Activated naive CD8-positive, alpha-beta T cell treated with anti-CD3 and anti-CD28 coated beads, Interleukin-2, amount 50 U/mL, for 16 hours (primary cell): ENCODE data around the gene TFG.

Experiments used
- DNase-seq: peaks from one replicate; pipeline ENCODE4 v3.0.0-alpha.2; 2020; ENCODE audit warnings: low read depth, low spot score

The TFG gene

DNA sequence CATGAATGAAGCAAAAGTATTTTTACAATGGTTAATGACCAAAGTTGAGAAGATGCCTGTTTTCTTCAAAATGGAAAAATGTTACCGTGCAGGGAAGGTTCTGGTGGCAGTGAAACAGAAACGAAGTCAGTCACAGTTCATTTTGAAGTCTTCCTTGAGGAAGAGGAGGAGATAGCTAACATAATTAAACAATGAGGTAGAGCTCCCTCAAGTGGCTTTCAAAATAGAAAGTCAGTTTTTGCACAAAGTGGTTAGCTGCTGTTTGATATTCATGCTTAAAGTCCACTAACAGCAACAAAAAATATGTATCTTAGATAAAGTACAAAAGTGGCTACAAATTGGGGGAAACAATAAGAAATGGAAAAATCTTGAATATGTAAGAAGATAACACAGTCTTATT is 87.3 kb downstream of the TFG start:
- DNase-seq: no peak

- DNase-seq: no peak
These were observed 88.7 kb downstream of the TFG start for GRCh38 chr3:100798012-100798411.
